ENCODE data around the gene IGF2.

- TF ChIP-seq CTCF (IDR thresholded peaks at IDR 0.05): no peak
- no peak for TF ChIP-seq POLR2A (IDR thresholded peaks at IDR 0.05)
Observed at GRCh38 chr11:2164081-2164480, 24.9 kb upstream of the IGF2 start.
